ENCODE results near the gene RB1.
A peak's percentile ranks its signal among the peaks of the same experiment; 100 is the strongest.

Gene RB1

DNA sequence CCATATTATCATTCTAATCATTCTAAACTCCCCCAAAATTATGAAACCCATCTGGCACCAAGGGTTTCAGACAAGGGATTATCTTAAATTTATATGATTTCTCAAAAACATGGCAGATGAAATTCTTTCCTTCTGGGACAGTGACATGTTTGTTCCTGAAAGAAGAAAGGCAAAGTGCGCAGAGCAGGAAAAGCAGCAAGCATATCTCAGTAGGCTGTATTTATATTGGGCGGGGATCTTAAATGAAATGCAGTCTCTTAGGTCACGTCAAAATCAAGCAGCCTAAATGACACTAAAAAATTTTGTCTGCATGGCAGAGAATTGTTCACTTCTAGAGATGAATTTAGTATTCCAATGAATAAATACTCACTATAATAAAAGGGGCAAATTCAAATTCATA, 180.0 kb downstream of the RB1 start:
- TF ChIP-seq POLR2A (IDR thresholded peaks at IDR 0.05; ENCODE audit: low read depth, low read length): no peak
- no peak for TF ChIP-seq POLR2AphosphoS5 (IDR thresholded peaks at IDR 0.05; ENCODE audit: low read depth, low read length)
- no peak for TF ChIP-seq PAX5 (IDR thresholded peaks at IDR 0.05; ENCODE audit: insufficient read depth, low read length, severe bottlenecking)
- no peak for TF ChIP-seq SPI1 (IDR thresholded peaks at IDR 0.05; ENCODE audit: low read depth, low read length)
- TF ChIP-seq TAF1 (IDR thresholded peaks at IDR 0.05; ENCODE audit: low read depth, low read length): no peak
- TF ChIP-seq POU2F2 (IDR thresholded peaks at IDR 0.05; ENCODE audit: low read depth, low read length): no peak
- DNase-seq (ENCODE audit: insufficient read length, low spot score) (no peak), FAIRE-seq (no peak)

DNA sequence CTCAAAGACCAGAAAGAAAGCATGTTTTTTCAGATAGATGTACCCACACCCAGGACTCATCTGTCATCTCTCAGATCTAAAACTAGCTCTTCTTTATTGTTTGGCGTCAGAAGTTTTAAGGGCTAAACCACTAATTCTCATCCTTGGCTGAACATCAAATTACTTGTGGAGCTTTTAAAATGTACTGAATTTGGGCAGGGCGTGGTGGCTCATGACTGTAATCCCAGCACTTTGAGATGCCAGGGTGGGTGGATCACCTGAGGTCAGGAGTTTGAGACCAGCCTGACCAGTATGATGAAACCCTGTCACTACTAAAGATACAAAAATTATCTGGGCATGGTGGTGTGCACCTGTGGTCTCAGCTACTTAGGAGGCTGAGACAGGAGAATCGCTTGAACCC, 181.9 kb downstream of the RB1 start:
- FAIRE-seq (peak; percentile 55), DNase-seq (ENCODE audit: insufficient read length, low spot score) (no peak)
- TF ChIP-seq POU2F2 (IDR thresholded peaks at IDR 0.05; ENCODE audit: low read depth, low read length) (no peak), SPI1 (IDR thresholded peaks at IDR 0.05; ENCODE audit: low read depth, low read length) (no peak), PAX5 (IDR thresholded peaks at IDR 0.05; ENCODE audit: insufficient read depth, low read length, severe bottlenecking) (no peak)

DNA sequence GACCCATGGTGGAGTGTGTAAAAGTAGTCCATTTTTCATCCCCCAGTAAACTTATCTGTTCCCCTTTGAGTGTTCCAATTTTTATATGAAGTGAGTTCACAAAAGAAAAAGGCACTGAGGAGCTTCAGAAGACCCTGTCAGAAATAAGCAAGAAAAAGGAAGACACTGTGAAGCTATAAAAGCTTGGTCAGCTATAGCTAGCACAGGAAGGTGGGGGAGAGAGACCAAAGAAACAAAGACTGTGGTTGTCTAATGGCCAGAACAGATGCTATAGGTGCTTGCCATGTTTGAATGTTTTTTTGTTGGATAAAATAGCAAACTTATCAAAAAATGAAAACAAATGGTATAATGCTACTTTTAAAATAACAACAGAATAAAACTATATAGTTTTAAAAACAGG, 182.8 kb downstream of the RB1 start:
- TF ChIP-seq PAX5 (IDR thresholded peaks at IDR 0.05; ENCODE audit: insufficient read depth, low read length, severe bottlenecking) (no peak), SPI1 (IDR thresholded peaks at IDR 0.05; ENCODE audit: low read depth, low read length) (no peak), POLR2A (IDR thresholded peaks at IDR 0.05; ENCODE audit: low read depth, low read length) (no peak), POU2F2 (IDR thresholded peaks at IDR 0.05; ENCODE audit: low read depth, low read length) (no peak), TAF1 (IDR thresholded peaks at IDR 0.05; ENCODE audit: low read depth, low read length) (no peak), POLR2AphosphoS5 (IDR thresholded peaks at IDR 0.05; ENCODE audit: low read depth, low read length) (no peak)
- no peak for DNase-seq (ENCODE audit: insufficient read length, low spot score)
- FAIRE-seq: no peak

DNA sequence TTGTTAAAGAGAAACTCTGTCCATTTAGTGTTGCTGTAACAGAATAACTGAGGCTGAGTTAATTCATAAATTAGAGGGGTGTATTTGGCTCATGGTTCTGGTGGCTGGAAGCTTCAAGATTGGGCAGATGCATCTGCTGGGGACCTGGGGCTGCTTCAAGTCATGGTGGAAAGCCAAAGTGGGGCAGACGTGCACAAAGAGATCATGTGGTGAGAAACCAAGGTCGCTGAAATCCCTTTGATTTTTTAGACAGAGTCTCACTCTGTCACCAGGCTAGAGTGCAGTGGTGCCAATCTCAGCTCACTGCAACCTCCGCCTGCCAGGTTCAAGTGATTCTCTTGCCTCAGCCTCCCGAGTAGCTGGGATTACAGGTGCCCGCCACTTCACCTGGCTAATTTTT, 183.3 kb downstream of the RB1 start:
- TF ChIP-seq POLR2AphosphoS5 (IDR thresholded peaks at IDR 0.05; ENCODE audit: low read depth, low read length) (no peak), PAX5 (IDR thresholded peaks at IDR 0.05; ENCODE audit: insufficient read depth, low read length, severe bottlenecking) (no peak), POU2F2 (IDR thresholded peaks at IDR 0.05; ENCODE audit: low read depth, low read length) (no peak), TAF1 (IDR thresholded peaks at IDR 0.05; ENCODE audit: low read depth, low read length) (no peak), POLR2A (IDR thresholded peaks at IDR 0.05; ENCODE audit: low read depth, low read length) (no peak), SPI1 (IDR thresholded peaks at IDR 0.05; ENCODE audit: low read depth, low read length) (no peak)
- no peak for FAIRE-seq
- DNase-seq (ENCODE audit: insufficient read length, low spot score): no peak

DNA sequence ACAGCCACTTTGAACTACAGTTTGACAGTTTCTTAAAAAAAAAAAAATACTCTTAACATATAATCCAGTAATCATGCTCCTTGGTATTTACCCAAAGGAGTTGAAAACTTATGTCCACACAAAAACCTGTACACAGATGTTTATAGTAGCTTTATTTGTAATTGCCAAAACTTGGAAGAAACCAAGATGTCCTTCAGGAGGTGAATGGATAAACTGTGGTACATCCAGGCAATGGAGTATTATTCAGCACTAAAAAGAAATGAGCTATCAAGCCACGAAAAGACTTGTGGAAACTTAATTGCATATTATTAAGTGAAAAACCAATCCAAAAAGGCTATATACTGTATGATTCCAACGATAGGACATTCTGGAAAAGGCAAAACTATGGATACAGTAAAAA, 184.4 kb downstream of the RB1 start:
- TF ChIP-seq POLR2A (IDR thresholded peaks at IDR 0.05; ENCODE audit: low read depth, low read length) (no peak), PAX5 (IDR thresholded peaks at IDR 0.05; ENCODE audit: insufficient read depth, low read length, severe bottlenecking) (no peak), TAF1 (IDR thresholded peaks at IDR 0.05; ENCODE audit: low read depth, low read length) (no peak), POLR2AphosphoS5 (IDR thresholded peaks at IDR 0.05; ENCODE audit: low read depth, low read length) (no peak), POU2F2 (IDR thresholded peaks at IDR 0.05; ENCODE audit: low read depth, low read length) (no peak)
- DNase-seq (ENCODE audit: insufficient read length, low spot score) (no peak), FAIRE-seq (peak; percentile 71)

DNA sequence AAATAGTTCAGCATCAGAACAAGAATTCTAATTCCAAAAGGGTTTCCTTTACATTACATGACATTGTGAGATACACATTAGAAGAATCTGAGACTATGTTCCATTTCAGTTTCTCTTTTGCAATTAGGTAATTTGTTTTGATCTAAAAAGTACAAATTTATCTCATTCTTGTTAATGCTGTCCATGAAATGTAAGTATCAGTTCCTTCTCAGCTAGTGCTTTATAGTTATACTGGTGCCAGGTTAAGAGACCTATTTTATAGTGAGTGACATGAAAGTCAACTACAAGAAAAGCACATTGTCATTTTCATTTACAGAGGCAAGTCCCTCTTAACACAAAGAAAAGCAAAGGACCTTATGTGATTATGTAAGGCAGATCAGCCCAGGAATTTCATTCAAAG, 185.4 kb downstream of the RB1 start:
- FAIRE-seq (peak; percentile 72), DNase-seq (ENCODE audit: insufficient read length, low spot score) (no peak)
- no peak for TF ChIP-seq POU2F2 (IDR thresholded peaks at IDR 0.05; ENCODE audit: low read depth, low read length)
- no peak for TF ChIP-seq TAF1 (IDR thresholded peaks at IDR 0.05; ENCODE audit: low read depth, low read length)
- TF ChIP-seq SPI1 (IDR thresholded peaks at IDR 0.05; ENCODE audit: low read depth, low read length): peak; percentile 72
- no peak for TF ChIP-seq PAX5 (IDR thresholded peaks at IDR 0.05; ENCODE audit: insufficient read depth, low read length, severe bottlenecking)
- no peak for TF ChIP-seq POLR2A (IDR thresholded peaks at IDR 0.05; ENCODE audit: low read depth, low read length)

DNA sequence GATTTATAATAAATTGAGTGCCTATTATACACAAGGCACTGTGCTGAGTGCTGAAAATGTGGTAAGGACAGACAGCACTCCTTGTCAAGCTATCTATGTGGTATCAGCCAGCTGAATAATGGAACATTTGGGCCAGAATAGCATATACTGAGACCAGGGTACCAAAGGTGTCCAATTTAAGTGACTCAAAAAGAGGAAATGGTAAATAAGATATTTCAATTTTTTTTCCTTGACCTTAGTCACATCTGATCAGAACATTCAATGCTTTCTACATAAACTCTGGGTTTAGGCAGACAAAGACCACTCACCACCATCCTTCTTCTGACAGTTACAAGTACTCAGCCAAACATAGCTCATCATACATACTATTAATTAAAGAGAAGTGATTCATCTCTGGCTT, 186.1 kb downstream of the RB1 start:
- DNase-seq (ENCODE audit: insufficient read length, low spot score) (no peak), FAIRE-seq (peak; percentile 84)
- no peak for TF ChIP-seq POLR2AphosphoS5 (IDR thresholded peaks at IDR 0.05; ENCODE audit: low read depth, low read length)
- TF ChIP-seq POLR2A (IDR thresholded peaks at IDR 0.05; ENCODE audit: low read depth, low read length): no peak
- TF ChIP-seq SPI1 (IDR thresholded peaks at IDR 0.05; ENCODE audit: low read depth, low read length): peak; percentile 74

DNA sequence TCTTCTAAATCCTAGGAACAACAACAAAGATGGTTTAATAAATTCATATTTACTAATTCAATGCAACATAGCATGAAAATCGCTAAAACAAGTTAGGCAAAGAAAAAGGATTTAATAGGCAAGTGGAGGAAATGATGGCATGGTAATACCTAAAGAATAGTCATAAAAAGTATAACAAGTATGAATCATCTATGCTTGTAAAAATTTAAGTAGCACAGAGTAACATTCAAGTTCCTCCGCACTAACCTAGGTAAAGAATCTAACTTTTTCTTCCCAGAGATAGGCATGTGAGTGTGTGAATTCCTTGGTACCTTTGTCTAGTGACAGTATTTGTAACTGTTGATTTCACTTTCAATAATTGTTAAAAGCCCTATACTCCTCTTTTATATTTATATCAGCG, 186.7 kb downstream of the RB1 start:
- DNase-seq (ENCODE audit: insufficient read length, low spot score): no peak
- no peak for FAIRE-seq
- TF ChIP-seq POLR2AphosphoS5 (IDR thresholded peaks at IDR 0.05; ENCODE audit: low read depth, low read length): no peak
- no peak for TF ChIP-seq POU2F2 (IDR thresholded peaks at IDR 0.05; ENCODE audit: low read depth, low read length)
- TF ChIP-seq TAF1 (IDR thresholded peaks at IDR 0.05; ENCODE audit: low read depth, low read length): no peak
- no peak for TF ChIP-seq POLR2A (IDR thresholded peaks at IDR 0.05; ENCODE audit: low read depth, low read length)
- no peak for TF ChIP-seq SPI1 (IDR thresholded peaks at IDR 0.05; ENCODE audit: low read depth, low read length)
- no peak for TF ChIP-seq PAX5 (IDR thresholded peaks at IDR 0.05; ENCODE audit: insufficient read depth, low read length, severe bottlenecking)

DNA sequence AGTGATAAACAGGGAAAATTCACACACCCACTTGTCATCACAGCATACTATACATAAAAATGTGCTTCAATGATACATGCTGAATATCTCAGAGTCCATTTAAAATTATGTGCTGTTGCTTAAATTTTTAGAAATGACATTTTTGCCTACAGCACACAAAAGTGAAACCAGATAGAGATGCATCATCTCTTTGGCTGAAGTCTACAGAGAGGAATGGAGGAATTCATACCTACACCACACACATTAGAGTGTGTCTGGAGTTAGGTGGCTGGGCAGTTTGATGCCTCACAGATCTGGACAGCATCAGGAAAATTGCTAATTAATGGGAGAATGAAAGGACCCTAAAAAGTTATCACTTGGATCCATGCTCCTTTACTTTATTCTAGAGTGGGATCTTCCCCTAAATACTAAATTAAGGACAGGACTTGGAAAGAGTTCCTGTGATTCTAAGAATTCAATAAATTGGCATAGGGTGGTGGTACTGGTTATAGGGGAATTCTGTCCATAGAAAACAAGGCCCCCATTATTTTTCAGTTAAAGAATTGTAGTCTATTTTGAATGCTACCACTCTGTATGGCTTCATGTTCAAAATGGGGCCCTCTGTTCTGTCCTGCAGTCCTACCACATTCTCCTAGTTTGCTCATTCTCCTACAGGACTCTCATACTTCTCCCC, 188.0 kb downstream of the RB1 start:
- TF ChIP-seq POLR2AphosphoS5 (IDR thresholded peaks at IDR 0.05; ENCODE audit: low read depth, low read length) (no peak), POLR2A (IDR thresholded peaks at IDR 0.05; ENCODE audit: low read depth, low read length) (no peak; the same call in 1 of the 2 replicates), PAX5 (IDR thresholded peaks at IDR 0.05; ENCODE audit: insufficient read depth, low read length, severe bottlenecking) (no peak), TAF1 (IDR thresholded peaks at IDR 0.05; ENCODE audit: low read depth, low read length) (no peak), POU2F2 (IDR thresholded peaks at IDR 0.05; ENCODE audit: low read depth, low read length) (no peak), SPI1 (IDR thresholded peaks at IDR 0.05; ENCODE audit: low read depth, low read length) (no peak)
- DNase-seq (ENCODE audit: insufficient read length, low spot score): no peak
- FAIRE-seq: peak; percentile 91

DNA sequence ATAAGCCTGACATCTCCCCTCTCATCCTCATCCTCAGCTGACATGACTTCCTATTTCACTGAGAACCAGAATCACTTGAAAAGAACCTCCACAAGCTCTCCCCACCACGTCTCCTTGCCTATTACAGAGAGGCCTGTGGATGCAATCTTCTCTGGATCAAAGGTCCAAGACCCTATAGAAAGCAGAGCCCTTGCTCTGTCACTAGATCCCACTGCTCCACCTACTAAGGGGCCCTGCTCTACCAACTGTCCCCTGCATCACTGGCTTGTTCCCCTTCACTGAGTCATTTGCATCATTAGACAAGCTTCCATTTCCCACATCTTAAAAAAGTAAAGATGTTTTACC, 188.5 kb downstream of the RB1 start:
- TF ChIP-seq PAX5 (IDR thresholded peaks at IDR 0.05; ENCODE audit: insufficient read depth, low read length, severe bottlenecking) (no peak), POU2F2 (IDR thresholded peaks at IDR 0.05; ENCODE audit: low read depth, low read length) (peak; percentile 50; the same call in 1 of the 2 replicates), POLR2AphosphoS5 (IDR thresholded peaks at IDR 0.05; ENCODE audit: low read depth, low read length) (peak; percentile 32; the same call in 1 of the 2 replicates)
- DNase-seq (ENCODE audit: insufficient read length, low spot score): no peak
- FAIRE-seq: no peak
